ENCODE results near the gene TINAG.

DNA sequence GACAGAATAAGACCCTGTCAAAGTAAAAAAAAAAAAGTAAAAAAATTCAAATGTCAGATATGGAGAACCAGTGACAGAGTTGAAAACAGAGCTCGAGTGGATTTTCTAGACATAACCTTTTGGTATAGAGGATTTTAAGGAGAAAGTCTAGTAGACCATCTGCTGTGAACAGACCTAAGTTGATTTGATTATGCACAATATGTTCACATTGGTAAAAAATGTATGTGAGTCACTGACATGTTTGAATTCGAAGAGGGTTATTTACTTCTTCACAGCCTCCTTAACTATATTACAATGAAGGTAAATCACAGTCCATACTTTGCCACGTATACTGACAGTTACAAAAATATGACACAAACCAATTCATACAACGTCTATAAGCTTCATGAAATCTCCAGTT, 7.4 kb downstream of the TINAG start:
- TF ChIP-seq GATA2 (IDR thresholded peaks at IDR 0.05; ENCODE audit: low read depth, low read length) (no peak), GATA3 (IDR thresholded peaks at IDR 0.05; ENCODE audit: low read depth, low read length) (no peak)
